ENCODE measurements around the gene PDIA2. TPM values are rescaled to one million over a fixed set of nuclear protein-coding genes. Genes with fewer than 3 reads are reported as not detected.

The PDIA2 gene, protein sequence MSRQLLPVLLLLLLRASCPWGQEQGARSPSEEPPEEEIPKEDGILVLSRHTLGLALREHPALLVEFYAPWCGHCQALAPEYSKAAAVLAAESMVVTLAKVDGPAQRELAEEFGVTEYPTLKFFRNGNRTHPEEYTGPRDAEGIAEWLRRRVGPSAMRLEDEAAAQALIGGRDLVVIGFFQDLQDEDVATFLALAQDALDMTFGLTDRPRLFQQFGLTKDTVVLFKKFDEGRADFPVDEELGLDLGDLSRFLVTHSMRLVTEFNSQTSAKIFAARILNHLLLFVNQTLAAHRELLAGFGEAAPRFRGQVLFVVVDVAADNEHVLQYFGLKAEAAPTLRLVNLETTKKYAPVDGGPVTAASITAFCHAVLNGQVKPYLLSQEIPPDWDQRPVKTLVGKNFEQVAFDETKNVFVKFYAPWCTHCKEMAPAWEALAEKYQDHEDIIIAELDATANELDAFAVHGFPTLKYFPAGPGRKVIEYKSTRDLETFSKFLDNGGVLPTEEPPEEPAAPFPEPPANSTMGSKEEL
- polyA plus RNA-seq (2013, experiment 1 of 2), result not detected
- polyA plus RNA-seq (2013, experiment 2 of 2), result not detected

- no peak for DNase-seq
- WGBS, result 90% methylated on average over 25 of the region's 25 CpGs
- H3K27ac ChIP-seq (ENCODE audit: low read length, poor library complexity, severe bottlenecking), result no peak within 1 kb of the TSS
- no peak within 1 kb of the TSS for H2AFZ ChIP-seq (ENCODE audit: low read depth, low read length)
- no peak within 1 kb of the TSS for H3K14ac ChIP-seq (ENCODE audit: low read length in 2 of 2)
- H3K36me3 ChIP-seq (ENCODE audit: control insufficient read depth in 1 of 2, insufficient read depth in 2 of 2, low read depth in 1 of 2, low read length in 2 of 2), result peaks cover 14 to 35% of the 10 kb centered on the region in 2 experiments
- peaks cover 17% of the 10 kb centered on the region for H3K4me1 ChIP-seq (ENCODE audit: control insufficient read depth, insufficient read depth, low read depth, low read length)
- no peak within 1 kb of the TSS for H3K23ac ChIP-seq (ENCODE audit: low read length in 2 of 2)
- H3K4me3 ChIP-seq (ENCODE audit: insufficient read depth in 1 of 2, low read depth in 1 of 2, low read length in 2 of 2), result no peak within 1 kb of the TSS
- H3K27me3 ChIP-seq (ENCODE audit: control insufficient read depth in 1 of 2, insufficient read depth in 1 of 2, low read length in 2 of 2), result peaks cover 30 to 33% of the 10 kb centered on the region in 2 experiments
- H3K9ac ChIP-seq (ENCODE audit: low read length), result no peak within 1 kb of the TSS
- H3K18ac ChIP-seq (ENCODE audit: low read depth in 1 of 2, low read length in 2 of 2), result no peak within 1 kb of the TSS
- no peak within 1 kb of the TSS for H4K91ac ChIP-seq (ENCODE audit: low read length)
- no peak within 1 kb of the TSS for H3K4ac ChIP-seq (ENCODE audit: low read depth in 1 of 2, low read length in 2 of 2)
- H4K8ac ChIP-seq (ENCODE audit: low read length), result no peak within 1 kb of the TSS
- H2BK15ac ChIP-seq (ENCODE audit: low read depth, poor library complexity, severe bottlenecking), result no peak within 1 kb of the TSS
- no peak within 1 kb of the TSS for H2BK5ac ChIP-seq (ENCODE audit: low read depth, low read length, poor library complexity, severe bottlenecking)
- H2BK12ac ChIP-seq (ENCODE audit: low read length in 2 of 2), result no peak within 1 kb of the TSS
- no peaks in the 10 kb centered on the region for H3K79me1 ChIP-seq (replicated peaks; ENCODE audit: low read length, poor library complexity, severe bottlenecking)
- no peaks in the 10 kb centered on the region for H3K9me3 ChIP-seq (ENCODE audit: control insufficient read depth, low read length)
- no peak within 1 kb of the TSS for H3K4me2 ChIP-seq (ENCODE audit: low read length, poor library complexity, severe bottlenecking)
- no peak within 1 kb of the TSS for H2BK120ac ChIP-seq (ENCODE audit: low read depth, low read length)
- H2AK5ac ChIP-seq (ENCODE audit: low read length, severe bottlenecking), result no peak within 1 kb of the TSS
Observed at GRCh38 chr16:283033-283805, at the start of gene PDIA2. Gene PDIA2 (plus strand): TSS chr16:283164. CDS start chr16:283170, 6 bp downstream.

DNA sequence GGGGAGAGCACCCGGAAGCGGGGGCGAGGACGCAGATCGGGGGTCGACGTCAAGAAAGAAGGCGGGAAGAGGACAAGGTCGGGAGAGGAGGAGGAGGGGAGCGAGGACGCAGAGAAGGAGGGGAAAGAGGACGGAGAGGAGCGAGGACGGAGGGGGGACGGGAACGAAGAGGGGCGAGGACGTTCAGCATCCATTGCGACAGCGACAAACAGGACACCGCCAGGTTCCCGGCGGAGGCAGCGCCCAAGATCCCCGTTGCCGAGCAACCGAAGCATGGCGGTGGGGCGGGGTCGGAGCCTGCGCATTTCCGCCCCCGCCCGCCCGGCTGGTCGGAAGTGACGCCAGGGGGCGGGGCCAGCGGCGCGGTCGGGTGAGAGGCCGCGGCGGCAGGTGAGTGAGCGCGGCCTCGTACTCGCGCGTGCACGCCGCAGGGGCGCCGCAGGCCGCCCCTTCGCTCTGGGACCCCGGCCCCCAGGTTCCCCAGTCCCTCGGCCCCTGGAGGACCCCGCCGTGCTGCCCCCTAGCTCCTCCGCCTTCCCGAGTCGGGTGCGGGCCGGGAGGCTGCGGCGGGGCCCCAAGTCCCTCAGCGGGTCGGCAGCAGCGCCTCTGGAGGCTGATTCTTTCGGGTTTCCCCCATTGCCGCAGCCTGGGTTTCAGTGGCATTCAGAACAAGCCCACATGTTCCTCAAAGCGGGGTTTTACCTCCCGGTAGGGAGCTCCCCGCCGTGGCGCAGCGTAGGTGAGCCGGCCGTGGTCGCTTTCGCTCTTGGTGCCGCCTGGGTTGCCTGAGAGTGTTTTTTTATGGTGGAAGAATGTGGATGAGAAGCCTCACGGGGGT lies 48.3 kb upstream of the PDIA2 start, which contains the start of gene FAM234A:
FAM234A (plus strand) TSS at position 354 of the 838 bp plus-strand sequence. CDS start 19,593 bp downstream, outside the sequence.
- no peaks in the 10 kb centered on the region for H3K9me3 ChIP-seq (ENCODE audit: control insufficient read depth, low read length)
- H3K27ac ChIP-seq (ENCODE audit: low read length, poor library complexity, severe bottlenecking), result peak within 1 kb of the TSS; percentile 84
- no peaks in the 10 kb centered on the region for H3K27me3 ChIP-seq (ENCODE audit: control insufficient read depth in 1 of 2, insufficient read depth in 1 of 2, low read length in 2 of 2)
- H2BK12ac ChIP-seq (ENCODE audit: low read length in 2 of 2), result peak within 1 kb of the TSS; percentile 42 to 97
- H4K8ac ChIP-seq (ENCODE audit: low read length), result peak within 1 kb of the TSS; percentile 66
- peak within 1 kb of the TSS; percentile 93 for H3K4me2 ChIP-seq (ENCODE audit: low read length, poor library complexity, severe bottlenecking)
- H3K23ac ChIP-seq (ENCODE audit: low read length in 2 of 2), result peak within 1 kb of the TSS; percentile 1 to 14
- peak within 1 kb of the TSS in 1 of 2 experiments; percentile 99 for H3K14ac ChIP-seq (ENCODE audit: low read length in 2 of 2)
- peaks cover 8% of the 10 kb centered on the region for H3K79me1 ChIP-seq (replicated peaks; ENCODE audit: low read length, poor library complexity, severe bottlenecking)
- H3K36me3 ChIP-seq (ENCODE audit: control insufficient read depth in 1 of 2, insufficient read depth in 2 of 2, low read depth in 1 of 2, low read length in 2 of 2), result peaks cover 3 to 4% of the 10 kb centered on the region in 2 experiments
- DNase-seq, result peak; percentile 93
- peaks cover 1% of the 10 kb centered on the region for H3K4me1 ChIP-seq (ENCODE audit: control insufficient read depth, insufficient read depth, low read depth, low read length)
- peak within 1 kb of the TSS; percentile 47 for H2BK5ac ChIP-seq (ENCODE audit: low read depth, low read length, poor library complexity, severe bottlenecking)
- H2BK120ac ChIP-seq (ENCODE audit: low read depth, low read length), result no peak within 1 kb of the TSS
- under 1% methylated on average over 82 of the region's 85 CpGs for WGBS
- peak within 1 kb of the TSS; percentile 67 to 92 for H3K4ac ChIP-seq (ENCODE audit: low read depth in 1 of 2, low read length in 2 of 2)
- H4K91ac ChIP-seq (ENCODE audit: low read length), result peak within 1 kb of the TSS; percentile 82
- H2AK5ac ChIP-seq (ENCODE audit: low read length, severe bottlenecking), result no peak within 1 kb of the TSS
- peak within 1 kb of the TSS; percentile 100 for H3K9ac ChIP-seq (ENCODE audit: low read length)
- peak within 1 kb of the TSS; percentile 99 for H2AFZ ChIP-seq (ENCODE audit: low read depth, low read length)
- no peak within 1 kb of the TSS for H2BK15ac ChIP-seq (ENCODE audit: low read depth, poor library complexity, severe bottlenecking)
- H3K4me3 ChIP-seq (ENCODE audit: insufficient read depth in 1 of 2, low read depth in 1 of 2, low read length in 2 of 2), result peak within 1 kb of the TSS; percentile 76 to 100
- peak within 1 kb of the TSS; percentile 86 to 100 for H3K18ac ChIP-seq (ENCODE audit: low read depth in 1 of 2, low read length in 2 of 2)

DNA sequence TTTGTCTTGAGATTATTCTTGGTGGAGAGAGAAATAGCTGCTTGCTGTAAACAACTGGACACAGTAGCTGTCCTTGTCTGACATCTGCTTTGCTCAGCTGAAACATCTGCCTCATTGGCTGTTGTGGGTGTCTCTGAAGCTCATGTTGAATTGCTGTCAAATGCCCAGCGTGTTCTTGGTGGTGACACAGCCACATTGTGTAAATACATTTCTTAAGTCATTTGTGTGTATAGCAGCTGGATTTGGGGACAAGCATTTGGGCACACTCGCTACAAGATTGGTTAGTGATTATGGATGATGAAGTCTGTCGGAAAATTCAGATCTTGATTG lies 43.1 kb upstream of the PDIA2 start:
- Histone ChIP-seq H3K18ac (ENCODE audit: low read depth in 1 of 2, low read length in 2 of 2) (no peak overlapping the region), H2AFZ (ENCODE audit: low read depth, low read length) (no peak overlapping the region), H4K8ac (ENCODE audit: low read length) (no peak overlapping the region), H2BK15ac (ENCODE audit: low read depth, poor library complexity, severe bottlenecking) (no peak overlapping the region), H3K79me1 (replicated peaks; ENCODE audit: low read length, poor library complexity, severe bottlenecking) (peaks cover 26% of the 10 kb centered on the region), H3K4me2 (ENCODE audit: low read length, poor library complexity, severe bottlenecking) (no peak overlapping the region), H3K4me1 (ENCODE audit: control insufficient read depth, insufficient read depth, low read depth, low read length) (peaks cover 3% of the 10 kb centered on the region), H3K27ac (ENCODE audit: low read length, poor library complexity, severe bottlenecking) (no peak overlapping the region), H3K14ac (ENCODE audit: low read length in 2 of 2) (no peak overlapping the region), H3K36me3 (ENCODE audit: control insufficient read depth in 1 of 2, insufficient read depth in 2 of 2, low read depth in 1 of 2, low read length in 2 of 2) (peaks cover 3 to 7% of the 10 kb centered on the region in 2 experiments), H2BK120ac (ENCODE audit: low read depth, low read length) (no peak overlapping the region), H4K91ac (ENCODE audit: low read length) (no peak overlapping the region), H3K4me3 (ENCODE audit: insufficient read depth in 1 of 2, low read depth in 1 of 2, low read length in 2 of 2) (no peak overlapping the region), H3K9ac (ENCODE audit: low read length) (no peak overlapping the region), H3K27me3 (ENCODE audit: control insufficient read depth in 1 of 2, insufficient read depth in 1 of 2, low read length in 2 of 2) (no peaks in the 10 kb centered on the region), H2BK5ac (ENCODE audit: low read depth, low read length, poor library complexity, severe bottlenecking) (no peak overlapping the region), H3K23ac (ENCODE audit: low read length in 2 of 2) (no peak overlapping the region), H3K4ac (ENCODE audit: low read depth in 1 of 2, low read length in 2 of 2) (no peak overlapping the region), H2BK12ac (ENCODE audit: low read length in 2 of 2) (no peak overlapping the region), H2AK5ac (ENCODE audit: low read length, severe bottlenecking) (no peak overlapping the region), H3K9me3 (ENCODE audit: control insufficient read depth, low read length) (no peaks in the 10 kb centered on the region)
- peak; percentile 62 for DNase-seq
- 76% methylated on average over 3 of the region's 3 CpGs for WGBS
